ENCODE data around the gene GAB3.

The GAB3 gene

DNA sequence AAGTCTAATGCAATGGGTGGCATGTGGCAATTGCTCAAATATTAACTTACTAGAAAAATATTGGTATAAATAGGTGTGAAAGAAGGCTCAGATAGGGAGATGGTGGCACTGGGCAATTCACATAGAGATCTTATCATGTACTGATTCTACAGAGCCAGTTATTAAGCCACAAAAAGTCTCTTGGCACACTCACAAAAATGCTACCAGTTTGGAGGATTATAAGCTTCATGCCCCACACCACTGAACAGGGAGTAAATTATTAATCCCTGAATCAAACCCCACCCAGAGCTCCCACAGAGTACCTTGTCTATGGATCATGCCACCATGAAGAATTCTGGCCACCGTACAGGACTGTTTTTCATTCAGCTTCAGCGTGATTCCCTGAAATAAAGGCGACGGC lies 40.6 kb upstream of the GAB3 start:
- TF ChIP-seq, protein P1, sequence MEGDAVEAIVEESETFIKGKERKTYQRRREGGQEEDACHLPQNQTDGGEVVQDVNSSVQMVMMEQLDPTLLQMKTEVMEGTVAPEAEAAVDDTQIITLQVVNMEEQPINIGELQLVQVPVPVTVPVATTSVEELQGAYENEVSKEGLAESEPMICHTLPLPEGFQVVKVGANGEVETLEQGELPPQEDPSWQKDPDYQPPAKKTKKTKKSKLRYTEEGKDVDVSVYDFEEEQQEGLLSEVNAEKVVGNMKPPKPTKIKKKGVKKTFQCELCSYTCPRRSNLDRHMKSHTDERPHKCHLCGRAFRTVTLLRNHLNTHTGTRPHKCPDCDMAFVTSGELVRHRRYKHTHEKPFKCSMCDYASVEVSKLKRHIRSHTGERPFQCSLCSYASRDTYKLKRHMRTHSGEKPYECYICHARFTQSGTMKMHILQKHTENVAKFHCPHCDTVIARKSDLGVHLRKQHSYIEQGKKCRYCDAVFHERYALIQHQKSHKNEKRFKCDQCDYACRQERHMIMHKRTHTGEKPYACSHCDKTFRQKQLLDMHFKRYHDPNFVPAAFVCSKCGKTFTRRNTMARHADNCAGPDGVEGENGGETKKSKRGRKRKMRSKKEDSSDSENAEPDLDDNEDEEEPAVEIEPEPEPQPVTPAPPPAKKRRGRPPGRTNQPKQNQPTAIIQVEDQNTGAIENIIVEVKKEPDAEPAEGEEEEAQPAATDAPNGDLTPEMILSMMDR (IDR thresholded peaks at IDR 0.05), result no peak

DNA sequence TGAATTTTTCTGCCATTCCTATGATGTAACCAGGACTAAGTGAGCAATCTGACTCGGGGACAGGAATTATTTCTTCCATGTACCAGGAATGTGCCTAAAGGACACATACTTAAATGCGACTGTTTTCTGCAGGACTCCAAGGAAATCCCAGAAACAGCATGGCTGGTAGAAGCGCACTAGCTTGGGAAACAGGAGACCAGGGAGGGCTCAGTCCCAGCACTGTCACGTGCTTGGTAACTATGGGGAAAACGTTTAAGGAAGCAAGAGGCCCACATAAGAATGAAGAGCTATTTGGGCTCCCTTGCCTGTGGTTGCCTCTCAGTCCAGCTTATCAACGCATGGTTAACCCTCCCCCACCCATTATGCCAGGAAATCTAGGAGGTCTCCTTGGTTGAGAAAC lies 34.8 kb upstream of the GAB3 start:
- TF ChIP-seq, protein P1 (IDR thresholded peaks at IDR 0.05), result no peak

DNA sequence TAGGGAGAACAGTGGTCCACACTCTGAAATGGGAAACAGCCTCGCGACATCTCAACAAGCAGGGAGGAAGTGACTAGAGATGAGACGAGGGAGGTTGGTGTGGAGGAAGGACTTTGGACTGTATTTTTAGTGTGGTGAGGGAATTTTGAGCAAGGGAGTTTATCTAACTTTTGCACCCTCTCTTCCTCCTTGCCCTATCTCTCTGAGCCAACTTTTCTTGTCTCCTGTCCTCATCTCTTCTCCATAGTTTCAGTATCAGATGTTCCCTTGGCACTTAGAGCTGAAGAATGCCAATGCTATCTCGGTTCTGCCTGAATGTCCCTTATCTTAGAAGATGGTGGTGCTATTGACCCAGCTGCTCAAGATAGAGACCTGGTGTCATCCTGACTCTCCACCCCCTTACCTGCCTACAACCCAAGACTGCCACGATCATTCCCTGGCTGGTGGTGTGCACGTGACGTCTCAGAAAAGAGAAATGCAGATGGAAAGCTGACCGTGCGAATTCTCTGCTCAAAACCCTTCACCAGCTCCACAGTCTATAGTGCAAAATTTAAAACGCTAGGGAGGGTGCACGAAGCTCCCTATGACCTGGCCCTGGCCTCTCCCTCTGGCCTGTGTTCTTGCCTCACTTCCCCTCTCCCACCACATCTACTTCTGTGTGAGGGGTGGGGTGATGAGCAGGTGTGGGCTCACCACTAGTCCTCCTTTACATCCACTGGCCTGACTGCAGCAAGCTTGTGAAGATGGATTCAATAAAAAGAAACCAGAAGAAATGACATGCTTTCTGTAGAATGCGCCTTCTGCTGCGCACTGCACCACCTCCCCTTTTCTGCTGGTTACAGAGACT lies 33.5 kb upstream of the GAB3 start:
- TF ChIP-seq, protein P1 (IDR thresholded peaks at IDR 0.05), result no peak

DNA sequence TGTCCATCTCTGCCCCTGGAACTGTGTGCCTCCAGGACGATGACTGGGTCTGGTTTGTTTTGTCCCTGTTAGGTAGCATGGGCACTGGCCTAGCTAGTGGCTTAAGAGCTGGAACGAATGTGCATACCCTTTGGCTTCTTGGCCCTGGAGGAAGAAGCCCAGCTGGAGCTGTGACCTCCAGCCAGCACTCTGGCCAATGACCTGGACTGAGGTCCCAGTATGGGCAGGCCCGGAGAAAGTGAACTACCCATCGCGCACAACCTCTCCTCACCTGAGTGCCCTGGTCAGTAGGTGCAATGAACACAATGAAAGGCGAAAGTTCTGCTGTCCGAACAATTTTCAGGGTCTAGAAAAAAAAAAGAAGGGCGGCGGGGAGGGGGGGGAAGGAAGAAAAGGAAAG lies 30.1 kb upstream of the GAB3 start:
- TF ChIP-seq, protein P1 (IDR thresholded peaks at IDR 0.05), result no peak

DNA sequence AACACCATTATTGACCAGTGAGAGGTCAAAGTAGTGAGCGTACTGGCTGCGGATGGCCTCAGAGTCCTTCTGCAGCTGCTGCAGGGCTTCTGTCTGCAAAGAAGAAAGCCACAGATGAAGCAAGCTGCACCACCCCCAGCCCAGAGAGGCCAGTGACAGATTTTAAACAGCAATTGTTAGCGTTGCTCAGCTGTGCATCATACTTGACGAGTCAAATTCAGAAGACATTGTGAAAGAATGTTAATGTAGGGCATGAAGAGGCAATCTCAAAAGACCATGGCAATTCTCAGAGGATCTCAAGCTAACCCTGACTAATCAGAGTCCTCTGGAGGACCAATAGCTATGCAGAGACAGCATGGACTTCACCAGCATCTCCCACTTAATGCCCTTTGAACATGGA lies 28.4 kb upstream of the GAB3 start:
- TF ChIP-seq, protein P1 (IDR thresholded peaks at IDR 0.05), result no peak

DNA sequence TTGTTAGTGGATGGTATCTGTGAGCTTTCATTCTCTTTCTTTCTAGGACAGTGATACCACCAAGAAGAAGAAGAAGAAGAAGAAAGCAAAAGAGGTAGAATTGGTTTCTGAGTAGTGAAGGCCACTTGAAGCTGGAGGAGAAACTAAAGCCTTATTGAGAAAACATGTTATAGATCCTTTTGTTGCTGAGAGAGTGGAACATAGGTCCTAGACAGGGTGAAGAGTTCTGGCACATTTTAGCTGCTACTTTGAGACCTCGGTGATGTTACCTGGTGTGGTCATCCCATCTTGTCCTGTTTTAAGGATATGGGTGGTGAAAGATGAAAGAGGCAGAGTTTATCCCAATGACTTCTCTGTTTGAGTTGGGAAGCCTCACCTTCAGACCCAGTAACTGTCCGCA lies 25.9 kb upstream of the GAB3 start:
- TF ChIP-seq, protein P1 (IDR thresholded peaks at IDR 0.05), result no peak

DNA sequence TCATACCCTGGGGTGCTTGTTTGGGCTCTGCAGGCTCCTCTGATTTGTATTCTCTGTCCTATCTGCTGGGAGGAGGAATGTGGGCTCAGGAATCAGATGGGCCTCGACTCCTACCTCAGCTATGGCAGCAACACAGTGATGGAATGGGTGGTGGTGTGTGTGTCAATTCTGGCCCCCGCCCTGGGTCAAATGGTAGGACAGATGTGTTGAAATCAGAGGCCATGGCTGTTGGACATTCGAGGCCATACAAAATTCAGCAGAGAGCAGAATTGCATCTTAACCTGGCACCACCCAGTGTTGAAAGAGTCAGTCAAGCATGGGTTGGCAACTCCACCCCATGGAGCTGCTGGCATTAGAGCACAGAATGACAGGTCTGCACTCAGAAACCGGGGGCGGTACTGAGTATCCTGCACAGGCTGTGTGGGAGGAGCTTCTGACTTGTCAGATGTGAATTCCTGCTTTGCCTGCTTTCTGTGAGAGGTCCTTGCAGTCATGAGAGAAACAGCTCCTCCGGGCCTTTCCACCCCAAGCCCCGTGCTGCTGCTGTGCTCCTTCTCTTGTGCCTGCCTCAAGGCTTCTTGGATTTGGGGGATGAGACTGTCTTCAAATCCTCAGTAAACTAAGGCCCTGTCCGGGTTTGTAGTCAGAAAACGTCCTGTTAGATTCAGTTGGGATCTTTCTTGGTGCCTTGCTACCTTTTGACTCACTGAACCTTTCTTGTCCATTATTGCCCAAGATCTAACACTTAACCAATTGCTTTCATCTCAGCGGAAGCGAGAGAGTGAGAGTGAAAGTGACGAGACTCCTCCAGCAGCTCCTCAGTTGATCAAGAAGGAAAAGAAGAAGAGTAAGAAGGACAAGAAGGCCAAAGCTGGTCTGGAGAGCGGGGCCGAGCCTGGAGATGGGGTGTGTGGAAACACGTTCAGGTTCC lies 24.8 kb upstream of the GAB3 start:
- TF ChIP-seq, protein P1 (IDR thresholded peaks at IDR 0.05), result no peak
